Transverse colon (tissue), 4 donors: Measurements from ENCODE around the gene LCP2.

ENCODE experiments used
- CTCF ChIP-seq, 5 experiments: fragments of 200-600 bp in 3 of 5; fragments of 450-650 bp in 2 of 5; sonication (generic) in 3 of 5; IDR thresholded peaks; 1 replicate in 2 of 5; 2 replicates in 3 of 5; pipeline ENCODE4 v1.5.1; 2016 to 2017; ENCODE audit warnings: antibody characterized with exemption in 5 of 5, inconsistent platforms in 3 of 5, mild to moderate bottlenecking in 2 of 5, moderate library complexity in 1 of 5
- POLR2A ChIP-seq: fragments of 450-650 bp; IDR thresholded peaks from one replicate; pipeline ENCODE4 v1.6.1; 2016; ENCODE audit warnings: antibody characterized with exemption, mild to moderate bottlenecking, moderate library complexity
- POLR2AphosphoS5 ChIP-seq, 3 donors: sonication (generic); formaldehyde crosslinking; IDR thresholded peaks; one replicate each; pipeline ENCODE4 v1.6.1; 2016; ENCODE audit warnings: antibody characterized with exemption in 3 of 3

DNA sequence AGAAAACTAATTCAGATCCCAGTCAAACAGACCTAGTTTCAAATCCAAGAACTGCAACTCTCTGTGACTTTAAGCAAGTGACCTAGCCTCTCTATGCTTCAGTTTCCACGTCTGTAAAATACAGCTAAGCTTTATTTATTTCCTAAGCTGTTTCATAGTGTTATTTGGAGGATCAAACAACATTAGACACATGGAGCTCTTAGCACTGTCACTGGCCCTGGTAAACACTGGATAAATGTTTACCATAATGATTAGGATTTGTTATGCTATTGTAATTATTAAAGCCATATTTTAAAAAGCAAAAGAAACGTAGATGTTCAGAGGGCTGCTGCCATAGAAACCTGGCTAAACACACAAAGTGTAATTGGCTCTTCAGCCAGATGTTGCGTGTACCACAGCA lies 91.4 kb downstream of the LCP2 start:
- no peak for TF ChIP-seq POLR2A
- TF ChIP-seq POLR2AphosphoS5 (IDR thresholded peaks at IDR 0.05), result no peak
- TF ChIP-seq CTCF (IDR thresholded peaks at IDR 0.05), result no peak
